Activated T-helper 2 cell treated with anti-CD3 and anti-CD28 coated beads, Interferon-gamma antibody, Interleukin-2, Interleukin-4, amounts not matched to agents 10 μg/mL and 5 μg/mL and 100 μg/mL, durations not matched to agents 14 hours and 24 hours and 36 hours (primary cell): ENCODE data around the gene MRPS16. TPM values are rescaled to one million over a fixed set of nuclear protein-coding genes. Genes with fewer than 3 reads are reported as not detected.
A peak's percentile ranks its signal among the peaks of the same experiment; 100 is the strongest.
"Not testable (repeated sequence)": the region's sequence is repeated elsewhere in the genome, so short reads cannot be mapped to it uniquely, and the experiment has no call there.

Experiments
- DNase-seq: peaks from one replicate; pipeline ENCODE4 v3.0.0; 2021; ENCODE audit warnings: low spot score
- H3K27ac Mint-ChIP-seq: one replicate; pipeline ENCODE4 v1.8.0; 2021; ENCODE audit warnings: mixed read lengths
- H3K27me3 Mint-ChIP-seq: one replicate; pipeline ENCODE4 v1.8.0; 2021; ENCODE audit warnings: low read depth, mixed read lengths
- H3K36me3 Mint-ChIP-seq: one replicate; pipeline ENCODE4 v1.8.0; 2021; ENCODE audit warnings: low read depth, mixed read lengths
- H3K4me1 Mint-ChIP-seq: one replicate; pipeline ENCODE4 v1.8.0; 2021; ENCODE audit warnings: low read depth, mixed read lengths
- H3K4me3 Mint-ChIP-seq: one replicate; pipeline ENCODE4 v1.8.0; 2021; ENCODE audit warnings: low read depth, mild to moderate bottlenecking, moderate library complexity, mixed read lengths
- H3K9me3 Mint-ChIP-seq: one replicate; pipeline ENCODE4 v1.8.0; 2021; ENCODE audit warnings: mixed read lengths
- intact Hi-C: fragments of 100-400 bp; cut with micrococcal nuclease; formaldehyde crosslinking; loops from one replicate; pipeline ENCODE4 v1.15.1; 2023
- total RNA-seq: library from RNA; stranded (reverse); gene quantifications from 2 replicates; pipeline ENCODE4 v1.2.3, GENCODE V29; 2022

The MRPS16 gene
- 145 and 152 TPM in 2 replicates for total RNA-seq

DNA sequence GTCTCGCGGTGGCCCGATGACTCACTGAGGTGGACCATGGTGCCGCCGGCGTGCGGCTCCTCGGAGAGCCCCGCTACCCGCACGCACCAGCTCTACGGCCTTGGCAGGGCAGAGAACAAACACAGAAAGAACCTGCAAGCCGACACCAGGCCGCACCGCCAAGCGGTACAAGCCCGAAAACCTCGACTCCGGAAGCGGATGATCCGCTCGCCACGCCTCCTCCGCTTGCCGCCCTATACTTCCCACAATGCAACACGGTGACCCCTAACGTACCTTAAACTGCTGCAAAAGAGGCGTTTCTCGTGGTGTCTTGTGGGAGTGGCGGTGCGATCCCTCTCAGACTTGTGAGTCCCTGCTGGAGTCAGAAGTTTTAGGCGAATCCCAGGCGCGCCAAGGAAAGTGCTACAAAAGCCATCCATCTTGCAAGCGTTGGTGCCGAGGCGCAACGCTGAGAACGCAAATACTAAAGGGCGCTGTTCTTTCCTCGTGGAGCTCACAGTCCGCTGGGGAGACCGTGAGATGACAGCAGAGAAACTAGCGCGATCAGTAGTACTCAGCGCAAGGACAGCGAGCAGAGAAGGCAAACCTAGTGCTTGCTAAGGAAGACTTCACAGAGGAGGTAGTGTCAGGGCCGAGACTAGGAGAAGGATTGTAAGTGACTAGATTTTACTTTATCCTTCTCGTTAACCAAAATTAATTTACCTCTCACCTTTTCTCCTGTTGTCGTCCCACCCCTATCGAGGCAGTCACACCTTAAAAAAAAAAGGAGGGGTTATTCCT, at the start of gene MRPS16:
MRPS16 (minus strand) TSS at position 200 of the 780 bp plus-strand sequence; CDS start at position 38, 162 bp downstream.
- peak within 1 kb of the TSS; percentile 91 for H3K27ac Mint-ChIP-seq
- peaks cover 29% of the 10 kb centered on the region for H3K4me1 Mint-ChIP-seq
- H3K36me3 Mint-ChIP-seq: peaks cover 43% of the 10 kb centered on the region
- DNase-seq: peak; percentile 92
- H3K9me3 Mint-ChIP-seq: no peaks in the 10 kb centered on the region
- H3K27me3 Mint-ChIP-seq: no peaks in the 10 kb centered on the region
- peak within 1 kb of the TSS; percentile 98 for H3K4me3 Mint-ChIP-seq
- intact Hi-C loops: loop anchor here (2.0 to 5.0 kb wide), 3 partner anchors 84 to 242 kb away; partner anchors contain the start of genes CFAP70, ECD and FAM149B1

GRCh38 chr10:73296946-73297345, 44.5 kb upstream of the MRPS16 start:
- no peaks in the 10 kb centered on the region for H3K36me3 Mint-ChIP-seq
- H3K4me3 Mint-ChIP-seq: no peak overlapping the region
- no peak overlapping the region for H3K27ac Mint-ChIP-seq
- no peak for DNase-seq
- H3K9me3 Mint-ChIP-seq: no peaks in the 10 kb centered on the region
- H3K4me1 Mint-ChIP-seq: peaks cover 9% of the 10 kb centered on the region
- intact Hi-C loops: no loop called here
- H3K27me3 Mint-ChIP-seq: peaks cover 13% of the 10 kb centered on the region

GRCh38 chr10:73293461-73293860, 41.0 kb upstream of the MRPS16 start:
- no peak overlapping the region for H3K27ac Mint-ChIP-seq
- intact Hi-C loops: no loop called here
- DNase-seq: no peak
- peaks cover 11% of the 10 kb centered on the region for H3K9me3 Mint-ChIP-seq
- H3K27me3 Mint-ChIP-seq: peaks cover 16% of the 10 kb centered on the region
- H3K4me1 Mint-ChIP-seq: peaks cover 9% of the 10 kb centered on the region
- no peaks in the 10 kb centered on the region for H3K36me3 Mint-ChIP-seq
- H3K4me3 Mint-ChIP-seq: no peak overlapping the region

DNA sequence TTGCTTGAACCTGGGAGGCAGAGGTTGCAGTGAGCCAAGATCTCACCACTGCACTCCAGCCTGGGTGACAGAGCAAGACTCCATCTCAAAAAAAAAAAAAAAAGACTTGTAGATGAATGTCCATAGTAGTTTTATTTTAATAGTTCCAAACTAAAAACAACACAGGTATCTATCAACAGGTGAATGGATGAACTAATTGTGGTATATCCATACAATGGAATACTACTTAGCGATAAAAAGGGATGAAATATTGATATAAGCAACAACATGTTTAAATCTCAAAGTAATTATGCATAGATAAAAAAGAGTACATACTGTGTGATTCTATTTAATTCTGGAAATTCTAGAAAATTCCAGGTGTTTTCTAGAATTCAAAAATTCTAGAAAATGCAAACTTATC, 37.5 kb upstream of the MRPS16 start:
- peaks cover 7% of the 10 kb centered on the region for H3K27me3 Mint-ChIP-seq
- H3K4me3 Mint-ChIP-seq: no peak overlapping the region
- H3K4me1 Mint-ChIP-seq: no peaks in the 10 kb centered on the region
- H3K36me3 Mint-ChIP-seq: no peaks in the 10 kb centered on the region
- H3K27ac Mint-ChIP-seq: no peak overlapping the region
- intact Hi-C loops: no loop called here
- peaks cover 11% of the 10 kb centered on the region for H3K9me3 Mint-ChIP-seq
- DNase-seq: no peak

DNA sequence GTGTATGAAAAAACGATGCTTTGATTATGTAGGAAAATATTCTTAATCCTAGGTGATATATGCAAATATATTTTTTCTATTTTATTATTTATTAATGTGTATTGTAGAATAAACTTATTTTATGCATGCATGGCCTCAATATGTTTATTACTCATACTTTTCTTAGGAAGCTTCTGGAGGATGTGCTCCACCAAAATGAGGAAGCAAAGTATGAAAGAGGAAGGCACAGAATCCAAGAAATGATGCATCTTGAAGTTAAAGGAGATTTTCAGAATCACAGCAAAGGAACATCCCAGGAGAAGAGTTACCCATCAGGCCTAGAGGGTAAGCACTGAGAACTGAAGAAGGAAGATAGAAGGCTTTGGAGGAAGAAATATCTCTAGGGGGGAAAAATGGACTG, 35.0 kb upstream of the MRPS16 start:
- H3K4me1 Mint-ChIP-seq: no peaks in the 10 kb centered on the region
- DNase-seq: no peak
- no peak overlapping the region for H3K4me3 Mint-ChIP-seq
- intact Hi-C loops: no loop called here
- H3K36me3 Mint-ChIP-seq: no peaks in the 10 kb centered on the region
- peaks cover 11% of the 10 kb centered on the region for H3K9me3 Mint-ChIP-seq
- no peak overlapping the region for H3K27ac Mint-ChIP-seq
- peaks cover 5% of the 10 kb centered on the region for H3K27me3 Mint-ChIP-seq

GRCh38 chr10:73281097-73281496, 28.7 kb upstream of the MRPS16 start:
- no peak overlapping the region for H3K27ac Mint-ChIP-seq
- no peak for DNase-seq
- H3K27me3 Mint-ChIP-seq: peaks cover 6% of the 10 kb centered on the region
- H3K4me3 Mint-ChIP-seq: no peak overlapping the region
- no peaks in the 10 kb centered on the region for H3K9me3 Mint-ChIP-seq
- H3K36me3 Mint-ChIP-seq: no peaks in the 10 kb centered on the region
- H3K4me1 Mint-ChIP-seq: no peaks in the 10 kb centered on the region
- intact Hi-C loops: no loop called here

DNA sequence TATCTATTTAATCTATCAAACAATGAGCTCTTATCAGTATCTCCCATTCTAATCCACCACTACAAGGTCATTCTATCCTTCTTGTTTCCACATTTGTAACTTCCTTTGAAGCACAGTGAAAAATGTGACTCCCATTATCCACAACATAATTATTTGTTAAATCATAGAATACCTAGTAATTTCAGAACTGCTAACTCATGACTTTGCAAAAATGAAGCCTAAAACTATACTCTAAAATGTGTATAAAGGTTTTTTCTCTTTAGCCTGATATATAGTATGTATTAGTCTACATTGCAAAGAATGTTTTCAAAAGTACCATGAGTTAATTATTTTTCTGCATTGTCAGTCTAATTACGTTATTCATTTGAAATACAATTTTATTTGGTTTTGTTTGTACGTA, 12.0 kb upstream of the MRPS16 start:
- Mint-ChIP-seq H3K9me3 (no peaks in the 10 kb centered on the region), H3K36me3 (no peaks in the 10 kb centered on the region), H3K27me3 (peaks cover 21% of the 10 kb centered on the region), H3K27ac (no peak overlapping the region), H3K4me3 (no peak overlapping the region), H3K4me1 (peaks cover 9% of the 10 kb centered on the region)
- no peak for DNase-seq
- intact Hi-C loops: loop anchor here (2.0 kb wide), 1 partner anchor 380 kb away; no protein-coding TSS in a partner anchor

DNA sequence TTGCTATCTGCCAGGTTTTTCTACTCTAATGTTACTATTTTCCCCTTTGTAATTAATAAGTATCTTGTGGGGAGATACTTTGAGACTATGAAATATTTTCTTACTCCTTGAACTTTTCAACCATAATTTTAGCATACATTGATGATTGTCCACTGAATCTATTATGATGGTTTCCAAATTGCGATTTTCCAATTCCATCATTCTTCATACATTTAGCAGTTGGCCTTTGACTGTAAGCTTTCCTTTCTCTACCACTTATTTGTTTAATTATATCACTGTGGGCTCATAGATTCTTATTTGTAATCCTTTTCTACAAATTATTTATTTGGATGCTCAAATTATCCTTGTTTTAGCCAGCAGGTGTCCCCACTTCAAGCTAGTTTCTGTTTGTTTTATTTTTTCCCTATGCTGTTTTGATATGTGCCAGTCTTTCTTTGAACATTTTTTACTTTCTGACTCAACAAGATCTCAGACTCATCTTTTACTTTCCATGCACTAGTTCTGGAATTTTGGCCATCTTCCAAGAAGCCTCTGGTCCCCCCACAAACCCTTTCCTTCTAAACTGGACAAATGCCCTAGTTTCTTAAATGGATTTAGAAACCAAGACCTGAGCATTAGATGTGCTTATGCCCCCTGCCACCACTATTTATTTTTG, 11.4 kb upstream of the MRPS16 start:
- intact Hi-C loops: loop anchor here (2.0 kb wide), 1 partner anchor 381 kb away; no protein-coding TSS in a partner anchor
- H3K27me3 Mint-ChIP-seq: peaks cover 16% of the 10 kb centered on the region
- peaks cover 5% of the 10 kb centered on the region for H3K9me3 Mint-ChIP-seq
- H3K36me3 Mint-ChIP-seq: no peaks in the 10 kb centered on the region
- no peak overlapping the region for H3K4me3 Mint-ChIP-seq
- H3K27ac Mint-ChIP-seq: no peak overlapping the region
- H3K4me1 Mint-ChIP-seq: peaks cover 9% of the 10 kb centered on the region
- no peak for DNase-seq

DNA sequence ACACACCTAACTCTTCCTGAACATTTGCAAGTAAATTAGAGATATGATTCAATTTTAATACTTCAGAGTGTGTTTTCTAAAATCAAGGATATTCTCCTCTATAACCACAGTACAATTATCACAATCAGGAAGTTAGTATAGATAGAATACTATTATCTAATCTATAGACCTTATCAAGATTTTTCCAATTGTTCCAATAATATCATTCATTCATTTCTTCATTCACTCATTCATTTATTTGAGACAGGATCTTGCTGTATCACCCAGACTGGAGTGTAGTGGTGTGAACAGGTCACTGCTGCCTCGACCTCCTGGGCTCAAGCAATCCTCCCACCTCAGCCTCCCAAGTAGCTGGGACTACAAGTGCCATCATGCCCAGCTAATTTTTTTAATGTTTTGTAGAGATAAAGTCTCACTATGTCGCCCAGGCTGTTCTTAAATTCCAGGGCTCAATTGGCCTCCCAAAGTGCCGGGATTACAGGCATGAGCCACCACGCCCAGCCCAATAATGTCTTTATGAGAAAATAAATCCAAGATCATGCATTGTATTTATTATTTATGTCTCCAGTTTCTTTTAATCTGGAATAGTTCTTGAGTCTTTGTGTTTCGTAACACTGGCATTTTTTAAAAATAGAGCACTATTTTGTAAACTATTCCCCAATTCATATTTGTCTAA, 10.6 kb upstream of the MRPS16 start:
- no peak overlapping the region for H3K27ac Mint-ChIP-seq
- no peak overlapping the region for H3K4me3 Mint-ChIP-seq
- no peak for DNase-seq
- H3K9me3 Mint-ChIP-seq: peaks cover 11% of the 10 kb centered on the region
- intact Hi-C loops: no loop called here
- peaks cover 12% of the 10 kb centered on the region for H3K27me3 Mint-ChIP-seq
- H3K4me1 Mint-ChIP-seq: peaks cover 9% of the 10 kb centered on the region
- H3K36me3 Mint-ChIP-seq: no peaks in the 10 kb centered on the region

DNA sequence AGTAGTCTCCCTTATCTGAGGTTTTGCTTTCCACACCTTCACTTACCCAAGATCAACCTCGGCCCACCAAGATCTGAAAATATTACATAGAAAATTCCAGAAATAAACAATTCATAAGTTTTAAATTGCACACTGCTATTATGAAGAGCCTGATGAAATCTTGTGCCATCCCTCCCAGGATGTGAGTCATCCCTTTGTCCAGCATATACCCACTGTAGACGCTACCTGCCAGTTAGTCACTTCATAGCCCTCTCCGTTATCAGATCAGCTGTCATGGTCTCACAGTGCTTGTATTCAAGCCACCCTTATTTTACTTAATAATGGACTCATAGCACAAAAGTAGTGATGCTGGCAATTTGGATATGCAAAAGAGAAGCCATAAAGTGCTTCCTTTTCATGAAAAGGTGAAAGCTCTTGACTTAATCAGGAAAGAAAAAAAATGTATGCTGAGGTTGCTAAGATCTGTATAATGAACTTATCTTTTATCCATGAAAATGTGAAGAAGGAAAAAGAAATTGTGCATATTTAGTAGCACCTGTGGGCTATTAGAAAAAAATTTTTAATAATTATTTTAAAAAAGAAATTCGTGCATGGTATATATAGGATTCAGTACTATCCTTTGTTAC, 9.8 kb upstream of the MRPS16 start:
- Mint-ChIP-seq H3K4me1 (peaks cover 9% of the 10 kb centered on the region), H3K9me3 (peaks cover 11% of the 10 kb centered on the region), H3K27me3 (peaks cover 9% of the 10 kb centered on the region), H3K36me3 (no peaks in the 10 kb centered on the region), H3K27ac (no peak overlapping the region), H3K4me3 (no peak overlapping the region)
- intact Hi-C loops: no loop called here
- DNase-seq: no peak

GRCh38 chr10:73261362-73261995, 9.0 kb upstream of the MRPS16 start:
- Mint-ChIP-seq H3K27ac (no peak overlapping the region), H3K36me3 (no peaks in the 10 kb centered on the region), H3K27me3 (peaks cover 9% of the 10 kb centered on the region), H3K9me3 (peaks cover 11% of the 10 kb centered on the region), H3K4me1 (peaks cover 12% of the 10 kb centered on the region), H3K4me3 (no peak overlapping the region)
- no peak for DNase-seq
- intact Hi-C loops: no loop called here

DNA sequence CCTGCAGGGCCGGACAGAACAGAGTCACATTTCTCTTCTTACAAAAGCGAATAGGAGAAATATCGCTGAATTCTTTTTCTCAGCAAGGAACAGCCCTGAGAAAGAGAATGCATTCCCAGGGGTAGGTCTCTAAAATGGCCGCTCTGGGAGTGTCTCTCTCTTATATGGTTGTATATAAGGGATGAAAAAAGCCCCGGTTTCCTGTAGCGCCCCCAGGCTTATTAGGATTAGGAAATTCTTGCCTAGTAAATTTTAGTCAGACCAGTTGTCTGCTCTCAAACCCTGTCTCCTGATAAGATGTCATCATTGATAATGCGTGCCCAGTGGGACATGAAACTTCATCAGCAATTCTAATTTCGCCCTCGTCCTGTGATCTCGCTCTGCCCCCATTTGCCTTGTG, 6.2 kb upstream of the MRPS16 start:
- H3K4me1 Mint-ChIP-seq, H3K36me3 Mint-ChIP-seq, intact Hi-C loops, DNase-seq, H3K27ac Mint-ChIP-seq, H3K4me3 Mint-ChIP-seq, H3K27me3 Mint-ChIP-seq: not testable (repeated sequence)
- peaks cover 11% of the 10 kb centered on the region for H3K9me3 Mint-ChIP-seq
